HK-2 (cell line): ENCODE measurements around the gene SLC4A1.

Experiments used
- DNase-seq: peaks from one replicate; pipeline ENCODE4 v3.0.0-alpha.2; 2018; ENCODE audit not compliant: unreplicated experiment

SLC4A1 gene

GRCh38 chr17:44205962-44206824, 61.7 kb downstream of the SLC4A1 start:
- no peak for DNase-seq

DNA sequence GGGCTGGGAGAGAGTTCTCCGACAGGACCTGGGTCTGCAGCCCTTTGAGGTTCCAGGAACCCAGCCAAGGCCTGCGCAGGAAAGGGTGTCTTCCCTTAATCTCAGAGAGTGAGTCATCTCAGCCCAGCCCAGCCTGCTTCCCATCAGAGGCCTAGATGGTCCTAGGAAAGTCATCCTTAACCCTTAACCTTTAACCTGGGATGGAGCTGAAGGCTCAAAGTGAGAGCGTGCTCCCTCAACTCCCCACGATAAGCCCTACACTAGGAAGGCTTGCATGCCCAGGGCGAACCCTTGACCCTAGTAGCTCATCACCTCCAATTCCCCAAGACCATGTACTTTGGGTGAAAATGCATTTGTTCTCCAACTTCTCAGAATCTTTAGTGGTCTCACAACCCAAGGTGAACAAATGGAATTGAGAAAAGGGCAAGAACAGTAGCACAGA, 63.5 kb downstream of the SLC4A1 start:
- no peak for DNase-seq

DNA sequence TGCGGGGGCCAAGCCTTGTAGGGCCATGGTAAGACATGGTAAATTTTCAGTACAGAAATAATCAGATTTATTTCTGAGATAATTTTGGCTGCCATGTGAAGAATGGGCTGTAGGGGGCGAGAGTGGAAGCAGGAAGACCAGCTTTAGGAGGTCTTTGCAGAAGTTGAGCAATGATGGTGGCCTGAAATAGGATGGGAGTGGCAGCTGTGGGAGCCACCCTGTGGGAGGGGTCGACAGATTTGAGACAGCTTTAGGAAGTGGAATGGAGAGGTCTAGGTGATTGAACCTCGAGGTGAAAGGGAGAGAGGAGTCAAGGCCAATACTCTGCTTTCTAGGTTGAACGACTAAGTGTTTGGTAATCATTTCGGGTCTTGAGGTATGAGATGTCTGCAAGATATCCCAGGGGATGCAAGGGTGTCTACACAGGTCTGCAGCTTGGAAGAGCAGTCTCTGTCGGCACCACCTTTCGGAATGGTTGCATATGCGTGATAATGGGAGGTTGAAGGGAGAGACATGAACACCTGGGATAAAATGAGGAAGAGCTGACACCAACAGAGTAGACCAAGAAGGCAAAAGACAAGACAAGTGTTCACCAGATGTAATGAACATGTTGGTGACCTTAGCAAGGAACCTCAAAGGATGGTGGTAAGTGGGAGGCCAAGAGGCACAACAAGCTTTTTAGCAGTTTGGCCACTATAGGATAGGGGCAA, 64.0 kb downstream of the SLC4A1 start:
- no peak for DNase-seq

GRCh38 chr17:44202756-44203155, 65.2 kb downstream of the SLC4A1 start:
- no peak for DNase-seq

DNA sequence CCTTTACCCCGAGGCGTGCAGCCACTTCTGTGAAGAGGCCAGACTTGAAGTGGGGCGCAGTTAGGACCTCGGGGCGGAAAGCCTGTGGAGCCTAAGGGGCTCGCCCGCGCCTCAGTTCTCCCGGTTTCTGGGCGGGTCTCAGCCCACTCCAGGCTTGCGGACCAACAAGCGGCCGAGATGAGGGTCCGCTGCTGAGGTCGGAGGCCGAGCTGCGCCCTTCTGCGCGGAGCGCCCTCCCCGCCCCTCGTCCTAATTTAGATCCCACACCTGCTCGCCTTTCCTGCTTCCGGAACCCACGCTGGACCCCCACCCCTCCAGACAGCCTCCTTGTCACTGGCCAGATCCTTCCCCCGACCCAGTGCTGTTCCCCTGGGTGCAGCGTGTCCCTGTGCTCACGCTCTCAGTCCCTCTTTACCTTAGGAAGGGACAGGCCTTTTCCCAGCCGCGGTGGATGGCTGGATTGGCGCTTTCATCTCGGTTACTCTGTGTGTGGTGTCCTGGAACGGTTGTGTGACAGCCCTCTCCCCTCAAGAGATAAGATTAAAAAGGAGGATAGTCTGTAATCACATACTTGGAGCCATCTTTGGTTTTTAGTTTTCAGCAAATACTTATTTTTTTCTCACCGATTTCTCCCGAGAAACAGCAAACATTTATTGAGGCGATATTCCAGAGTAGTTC, 67.3 kb downstream of the SLC4A1 start:
- DNase-seq: no peak

DNA sequence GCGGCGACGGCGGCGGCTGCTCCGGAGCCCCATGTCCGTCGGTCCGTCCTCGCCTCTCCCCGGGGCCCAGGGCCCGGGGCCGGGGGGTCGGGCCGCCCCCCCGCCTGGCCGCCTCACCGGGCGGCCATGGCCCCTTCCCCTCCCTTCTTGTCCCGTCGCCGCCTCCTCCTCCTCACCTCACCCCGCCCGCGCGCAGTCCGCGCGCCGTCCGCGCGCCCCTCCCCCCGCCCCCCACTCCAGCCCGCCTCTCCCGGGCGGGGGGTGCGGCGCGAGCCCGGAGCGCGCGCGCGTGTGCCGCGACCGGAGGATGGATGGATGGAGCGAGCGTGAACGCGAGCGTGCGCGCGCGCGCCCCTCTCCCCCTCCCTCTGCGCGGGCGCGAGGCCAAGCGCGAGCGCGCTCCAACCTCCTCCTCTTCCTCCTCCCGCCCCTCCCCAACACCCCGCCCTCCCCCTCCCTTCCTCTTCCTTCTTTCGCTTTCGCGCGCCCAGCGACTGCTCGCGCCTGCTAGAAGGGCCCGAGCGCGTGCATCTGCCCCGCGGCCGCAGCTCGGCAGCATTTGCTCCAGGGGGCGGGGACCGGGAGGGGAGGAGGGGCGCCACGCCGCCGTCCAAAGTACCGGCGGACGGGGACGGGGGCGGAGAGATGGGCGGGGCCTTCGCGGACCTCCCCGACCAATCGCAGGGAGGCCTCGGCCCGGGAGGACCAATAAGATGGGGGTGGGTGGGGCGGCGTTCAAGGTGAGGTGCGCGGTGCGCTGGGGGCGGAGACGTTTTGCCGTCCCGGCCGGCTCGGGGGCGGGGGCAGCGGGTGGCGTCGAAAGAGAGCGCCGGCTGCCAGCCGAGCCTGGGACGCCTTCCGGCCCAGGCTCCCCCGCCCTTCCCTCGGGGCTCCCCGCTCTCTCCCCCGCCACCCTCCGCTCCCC, 68.1 kb downstream of the SLC4A1 start, which contains the start of gene ATXN7L3:
Gene ATXN7L3, minus strand, starts transcription at position 332 of the 925 bp plus-strand sequence. CDS start 1,814 bp downstream, outside the sequence.
- peak; percentile 99 for DNase-seq

DNA sequence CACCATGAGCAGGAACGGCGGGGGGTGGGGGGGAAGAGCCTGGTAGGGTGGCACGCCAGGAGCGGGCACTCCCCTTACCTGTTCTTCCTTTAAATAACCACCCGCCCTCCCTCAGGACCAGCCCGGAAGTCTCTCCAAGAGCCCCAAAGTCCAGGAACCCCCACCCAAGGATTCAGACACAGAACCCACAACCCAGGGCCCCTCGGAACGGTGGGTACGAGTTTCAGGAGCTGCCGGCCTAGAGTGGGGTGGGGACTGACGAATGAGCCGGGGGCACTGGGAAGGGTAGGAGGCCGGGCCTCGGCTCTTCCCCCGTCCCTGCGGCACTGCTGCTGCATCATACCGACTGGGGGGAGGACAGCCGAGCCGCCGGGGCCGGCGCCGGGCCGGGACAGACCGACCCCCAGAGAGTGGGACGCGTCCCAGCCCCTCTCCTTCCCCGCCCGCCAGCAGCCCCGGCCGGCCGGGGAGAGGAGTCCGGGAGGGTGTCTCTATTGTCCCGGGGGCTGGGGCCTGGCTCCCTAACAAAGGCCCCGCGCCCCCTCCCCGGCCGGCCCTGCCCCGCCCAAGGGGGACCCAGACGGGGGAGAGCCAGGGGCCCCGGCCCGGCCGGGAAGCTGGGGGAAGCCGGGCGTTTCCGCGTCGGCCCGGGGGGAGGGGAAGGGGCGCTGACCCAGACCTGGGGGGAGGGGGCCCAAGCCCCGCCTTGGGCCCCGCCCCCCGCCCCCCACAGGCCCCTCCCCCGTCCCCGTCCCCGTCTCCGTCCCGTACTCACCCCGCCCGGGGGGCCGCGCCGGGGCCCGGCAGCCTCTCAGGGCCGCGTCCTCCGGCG, 69.0 kb downstream of the SLC4A1 start:
- DNase-seq: peak; percentile 70
